ENCODE results near the gene MCTP1. TPM values are rescaled to one million over a fixed set of nuclear protein-coding genes. Genes with fewer than 3 reads are reported as not detected.

Gene MCTP1
- total RNA-seq, 4 donors from 2014 or later: 3.3 to 31.4 (median 13.4) TPM

DNA sequence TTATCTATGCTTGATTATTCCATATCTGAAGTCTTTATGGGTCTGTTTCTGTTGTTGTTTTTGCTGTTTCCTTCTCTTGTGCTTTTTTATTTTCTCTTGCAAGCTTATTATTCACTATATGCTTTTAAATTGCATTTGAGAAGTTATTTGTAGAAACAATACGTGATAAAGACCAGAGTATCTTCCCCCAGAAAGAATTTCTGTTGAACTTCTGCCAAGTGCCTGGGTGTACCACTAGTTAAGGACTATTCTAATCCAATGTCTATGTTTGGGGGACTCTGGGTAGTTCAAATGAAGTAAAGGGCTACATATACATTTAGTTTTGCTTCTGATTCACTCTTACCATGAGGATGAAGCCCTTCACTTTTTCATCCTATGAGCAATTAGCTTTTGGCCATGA is 612.1 kb downstream of the MCTP1 start:
- 60 to 61% methylated on average over 1 of the region's 1 CpG for WGBS, 2 donors (ENCODE audit: low coverage in 1 of 2)

DNA sequence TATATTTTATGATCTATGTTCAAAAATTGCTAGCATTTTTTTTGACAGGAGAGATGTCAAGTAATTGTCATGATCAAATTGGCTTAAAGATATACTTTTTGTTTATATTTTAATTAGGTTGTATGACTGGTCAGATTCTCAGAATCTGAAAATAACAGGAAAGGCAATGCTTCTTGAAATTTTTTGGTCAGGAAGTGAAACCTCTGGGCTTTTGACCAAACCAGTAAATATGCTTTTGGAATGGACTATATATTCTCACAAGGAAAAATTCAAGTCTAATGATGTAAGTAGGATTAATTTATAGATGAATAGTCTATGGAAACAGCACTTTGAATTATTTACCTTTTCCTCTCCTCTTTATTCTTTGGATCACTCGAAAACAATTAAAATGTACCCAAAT is 614.2 kb downstream of the MCTP1 start:
- Histone ChIP-seq H3K27ac (no peak overlapping the region), H3K4me1 (no peaks in the 10 kb centered on the region), H3K4me3 (no peak overlapping the region), H3K9me3 (no peaks in the 10 kb centered on the region), H3K36me3 (peaks cover 0 to 7% (median 0%) of the 10 kb centered on the region in 4 donors), H3K27me3 (no peaks in the 10 kb centered on the region)
- in situ Hi-C loops (cut with MboI; ENCODE audit: low pct_ligation_motif_present in 1 of 4, low pct_unique_long_range_greater_than_20kb in 1 of 4, low sequenced_read_pairs in 3 of 4): no loop called here
- no peak for TF ChIP-seq POLR2A (IDR thresholded peaks at IDR 0.05)
- TF ChIP-seq EP300 (IDR thresholded peaks at IDR 0.05; ENCODE audit: low read depth): no peak
- TF ChIP-seq, protein P1, sequence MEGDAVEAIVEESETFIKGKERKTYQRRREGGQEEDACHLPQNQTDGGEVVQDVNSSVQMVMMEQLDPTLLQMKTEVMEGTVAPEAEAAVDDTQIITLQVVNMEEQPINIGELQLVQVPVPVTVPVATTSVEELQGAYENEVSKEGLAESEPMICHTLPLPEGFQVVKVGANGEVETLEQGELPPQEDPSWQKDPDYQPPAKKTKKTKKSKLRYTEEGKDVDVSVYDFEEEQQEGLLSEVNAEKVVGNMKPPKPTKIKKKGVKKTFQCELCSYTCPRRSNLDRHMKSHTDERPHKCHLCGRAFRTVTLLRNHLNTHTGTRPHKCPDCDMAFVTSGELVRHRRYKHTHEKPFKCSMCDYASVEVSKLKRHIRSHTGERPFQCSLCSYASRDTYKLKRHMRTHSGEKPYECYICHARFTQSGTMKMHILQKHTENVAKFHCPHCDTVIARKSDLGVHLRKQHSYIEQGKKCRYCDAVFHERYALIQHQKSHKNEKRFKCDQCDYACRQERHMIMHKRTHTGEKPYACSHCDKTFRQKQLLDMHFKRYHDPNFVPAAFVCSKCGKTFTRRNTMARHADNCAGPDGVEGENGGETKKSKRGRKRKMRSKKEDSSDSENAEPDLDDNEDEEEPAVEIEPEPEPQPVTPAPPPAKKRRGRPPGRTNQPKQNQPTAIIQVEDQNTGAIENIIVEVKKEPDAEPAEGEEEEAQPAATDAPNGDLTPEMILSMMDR (IDR thresholded peaks at IDR 0.05): no peak
- TF ChIP-seq POLR2AphosphoS5 (IDR thresholded peaks at IDR 0.05): no peak
- DNase-seq: no peak
- 83 to 88% methylated on average over 1 of the region's 1 CpG for whole genome bisulfite sequencing, 2 donors (ENCODE audit: low coverage in 1 of 2)
- intact Hi-C loops (cut with DNase I; ENCODE audit: low total_unique reads): no loop called here

More for the DNA sequence above, 612.1 kb downstream of the MCTP1 start:
- in situ Hi-C loops (cut with MboI; ENCODE audit: low pct_ligation_motif_present in 1 of 4, low pct_unique_long_range_greater_than_20kb in 1 of 4, low sequenced_read_pairs in 3 of 4): no loop called here
- Histone ChIP-seq H3K36me3 (peaks cover 0 to 7% (median 0%) of the 10 kb centered on the region in 4 donors), H3K27ac (no peak overlapping the region), H3K9me3 (no peaks in the 10 kb centered on the region), H3K27me3 (no peaks in the 10 kb centered on the region), H3K4me1 (no peaks in the 10 kb centered on the region), H3K4me3 (no peak overlapping the region)
- intact Hi-C loops (cut with DNase I; ENCODE audit: low total_unique reads): no loop called here
- no peak for DNase-seq
- no peak for TF ChIP-seq POLR2A (IDR thresholded peaks at IDR 0.05)
- TF ChIP-seq, protein P1 (IDR thresholded peaks at IDR 0.05): no peak
- no peak for TF ChIP-seq POLR2AphosphoS5 (IDR thresholded peaks at IDR 0.05)
- no peak for TF ChIP-seq EP300 (IDR thresholded peaks at IDR 0.05; ENCODE audit: low read depth)

DNA sequence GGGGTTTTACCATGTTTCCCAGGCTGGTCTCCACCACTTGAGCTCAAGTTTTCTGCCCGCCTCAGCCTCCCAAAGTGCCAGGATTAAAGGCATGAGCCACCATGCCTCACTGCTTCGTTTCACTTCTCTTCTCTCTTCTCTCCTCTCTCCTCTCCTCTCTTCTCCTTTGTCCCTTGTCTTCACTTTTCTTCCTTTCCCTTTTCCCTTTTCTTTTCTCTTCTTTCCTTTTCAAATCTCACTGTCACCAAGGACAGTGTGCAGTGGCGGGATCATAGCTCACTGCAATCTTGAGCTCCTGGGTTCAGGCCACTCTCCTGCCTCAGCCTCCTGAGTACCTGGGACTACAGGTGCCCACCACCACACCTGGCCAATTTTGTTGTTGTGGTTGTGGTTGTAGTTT is 617.0 kb downstream of the MCTP1 start:
- Histone ChIP-seq H3K36me3 (peaks cover 0 to 19% (median 0%) of the 10 kb centered on the region in 4 donors), H3K4me3 (no peak overlapping the region), H3K9me3 (no peaks in the 10 kb centered on the region), H3K4me1 (no peaks in the 10 kb centered on the region), H3K27me3 (no peaks in the 10 kb centered on the region), H3K27ac (no peak overlapping the region)
- TF ChIP-seq EP300 (IDR thresholded peaks at IDR 0.05; ENCODE audit: low read depth): no peak
- intact Hi-C loops (cut with DNase I; ENCODE audit: low total_unique reads): no loop called here
- DNase-seq: no peak
- 92 to 93% methylated on average over 3 of the region's 3 CpGs for WGBS, 2 donors (ENCODE audit: low coverage in 1 of 2)
- in situ Hi-C loops (cut with MboI; ENCODE audit: low pct_ligation_motif_present in 1 of 4, low pct_unique_long_range_greater_than_20kb in 1 of 4, low sequenced_read_pairs in 3 of 4): no loop called here

DNA sequence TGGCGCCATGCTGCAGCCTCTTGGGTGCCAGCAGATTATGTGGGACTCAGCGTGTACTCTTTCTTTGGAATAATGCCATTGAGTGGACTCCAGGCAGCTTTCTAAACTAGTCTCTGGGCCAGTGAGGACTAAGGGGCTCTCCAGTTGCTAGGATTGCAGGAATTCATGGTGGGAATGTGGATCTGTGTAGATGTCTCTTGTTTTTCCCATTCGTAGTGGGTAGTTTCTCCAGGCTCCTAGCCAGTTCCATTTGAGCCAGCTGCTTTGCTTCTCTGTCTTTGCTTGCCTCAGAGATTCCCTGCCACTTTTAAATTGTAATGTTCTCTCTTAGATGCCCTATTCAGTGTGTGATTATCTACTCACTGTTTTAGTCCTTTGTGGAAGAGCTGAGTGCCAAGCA is 623.8 kb downstream of the MCTP1 start:
- Histone ChIP-seq H3K27ac (no peak overlapping the region), H3K27me3 (no peaks in the 10 kb centered on the region), H3K4me3 (no peak overlapping the region), H3K4me1 (no peaks in the 10 kb centered on the region), H3K36me3 (peaks cover 0 to 34% (median 5%) of the 10 kb centered on the region in 4 donors), H3K9me3 (peaks cover 0 to 12% of the 10 kb centered on the region in 2 donors)
- DNase-seq: no peak
- in situ Hi-C loops (cut with MboI; ENCODE audit: low pct_ligation_motif_present in 1 of 4, low pct_unique_long_range_greater_than_20kb in 1 of 4, low sequenced_read_pairs in 3 of 4) (no loop called here), intact Hi-C loops (cut with DNase I; ENCODE audit: low total_unique reads) (no loop called here)
- WGBS, 2 donors (ENCODE audit: low coverage in 1 of 2): 94% methylated on average over 3 of the region's 3 CpGs; no CpG with 5 or more reads in 1 of the 2 donors
- TF ChIP-seq, protein P1 (IDR thresholded peaks at IDR 0.05): no peak

DNA sequence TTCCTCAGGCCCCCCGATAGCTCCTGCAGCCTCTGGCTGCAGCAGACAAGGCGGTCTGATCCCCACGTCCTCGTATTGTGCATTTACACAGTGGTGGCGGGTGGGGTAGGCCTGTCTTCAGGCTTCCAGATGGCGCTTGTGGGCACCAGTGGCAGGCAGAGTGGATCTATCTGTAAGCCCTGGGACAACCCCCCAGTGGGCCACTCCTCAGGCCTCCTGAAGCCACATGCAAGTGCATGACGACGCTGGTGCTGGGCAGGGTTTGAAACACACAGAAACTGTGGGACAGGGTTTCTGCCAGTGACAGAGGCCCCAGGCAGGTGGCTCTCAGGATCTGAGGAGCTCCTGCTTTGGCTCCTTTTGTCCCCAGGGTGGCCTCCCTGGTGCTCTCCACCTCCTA is 624.4 kb downstream of the MCTP1 start:
- Histone ChIP-seq H3K27me3 (no peaks in the 10 kb centered on the region), H3K36me3 (peaks cover 0 to 38% (median 5%) of the 10 kb centered on the region in 4 donors), H3K27ac (no peak overlapping the region), H3K4me1 (no peaks in the 10 kb centered on the region), H3K9me3 (peaks cover 0 to 12% of the 10 kb centered on the region in 2 donors), H3K4me3 (no peak overlapping the region)
- intact Hi-C loops (cut with DNase I; ENCODE audit: low total_unique reads): no loop called here
- TF ChIP-seq POLR2AphosphoS5 (IDR thresholded peaks at IDR 0.05): no peak
- in situ Hi-C loops (cut with MboI; ENCODE audit: low pct_ligation_motif_present in 1 of 4, low pct_unique_long_range_greater_than_20kb in 1 of 4, low sequenced_read_pairs in 3 of 4): no loop called here
- no peak for DNase-seq
- 98% methylated on average over 8 of the region's 8 CpGs; no CpG with 5 or more reads in 1 of the 2 donors for WGBS, 2 donors (ENCODE audit: low coverage in 1 of 2)

Measured in transverse colon (tissue), 4 donors.